Renal cortical epithelial cell (primary cell): Measurements from ENCODE around the gene LSM7. TPM values are rescaled to one million over a fixed set of nuclear protein-coding genes. Genes with fewer than 3 reads are reported as not detected.

ENCODE experiments used
- DNase-seq: peaks from one replicate; pipeline ENCODE4 v3.0.0-alpha.2; 2011; ENCODE audit warnings: low read depth
- total RNA-seq: library from RNA; depleted of rRNA; stranded (reverse); fragments of >200 nt; gene quantifications from 2 replicates; pipeline ENCODE4 v1.2.3, GENCODE V29; 2014

Gene LSM7
- total RNA-seq, 1 donor from 2014 or later, result 69.3 TPM

- DNase-seq, result no peak
These were observed 49.8 kb downstream of the LSM7 start for GRCh38 chr19:2278459-2279158.

GRCh38 chr19:2277138-2277537, 51.2 kb downstream of the LSM7 start:
- DNase-seq, result no peak

GRCh38 chr19:2276429-2276986, 51.9 kb downstream of the LSM7 start:
- no peak for DNase-seq

GRCh38 chr19:2275588-2276428, 52.6 kb downstream of the LSM7 start:
- no peak for DNase-seq

- no peak for DNase-seq
These were observed 53.4 kb downstream of the LSM7 start for GRCh38 chr19:2274931-2275535.

- no peak for DNase-seq
These were observed 54.1 kb downstream of the LSM7 start for GRCh38 chr19:2274185-2274711.

- DNase-seq, result no peak
These were observed 54.8 kb downstream of the LSM7 start for GRCh38 chr19:2273356-2274184.

Other genes starting within 250 kb of the LSM7 start
- 16.0 and 46.7 TPM in 2 replicates for gene MOB3A, start 232.3 kb downstream of the LSM7 start, total RNA-seq
- gene IZUMO4, start 231.7 kb downstream of the LSM7 start, total RNA-seq, result 0.89 and 3.5 TPM in 2 replicates
- gene AP3D1, start 177.0 kb downstream of the LSM7 start, total RNA-seq, result 111 and 175 TPM in 2 replicates
- gene DOT1L, start 164.7 kb downstream of the LSM7 start, total RNA-seq, result 1.9 and 8.4 TPM in 2 replicates
- gene PLEKHJ1, start 92.3 kb downstream of the LSM7 start, total RNA-seq, result 68.1 and 121 TPM in 2 replicates
- gene SF3A2, start 91.8 kb downstream of the LSM7 start, total RNA-seq, result 21.0 and 39.2 TPM in 2 replicates
- gene AMH, start 79.3 kb downstream of the LSM7 start, total RNA-seq, result 1.0 TPM in 1 of 2 replicates, not detected in the other
- 3.3 TPM in 1 of 2 replicates, not detected in the other for gene JSRP1, start 72.2 kb downstream of the LSM7 start, total RNA-seq
- 0.05 TPM in 1 of 2 replicates, not detected in the other for gene PEAK3, start 46.4 kb downstream of the LSM7 start, total RNA-seq
- 0.05 TPM in 1 of 2 replicates, not detected in the other for gene LINGO3, start 20.4 kb downstream of the LSM7 start, total RNA-seq
- 12.5 and 43.7 TPM in 2 replicates for gene SPPL2B, start 98 bp upstream of the LSM7 start, total RNA-seq
- 0.05 TPM in 1 of 2 replicates, not detected in the other for gene TMPRSS9, start 31.7 kb upstream of the LSM7 start, total RNA-seq
- 31.8 and 45.5 TPM in 2 replicates for gene TIMM13, start 99.0 kb upstream of the LSM7 start, total RNA-seq
- gene LMNB2, start 128.4 kb upstream of the LSM7 start, total RNA-seq, result 47.4 and 75.4 TPM in 2 replicates
- 31.4 and 50.2 TPM in 2 replicates for gene GADD45B, start 147.5 kb upstream of the LSM7 start, total RNA-seq